Stomach (tissue), 9 donors: ENCODE data around the gene ZNF687. TPM values are rescaled to one million over a fixed set of nuclear protein-coding genes. Genes with fewer than 3 reads are reported as not detected.
A peak's percentile ranks its signal among the peaks of the same experiment; 100 is the strongest.

Source experiments
- DNase-seq, 2 donors: peaks; one replicate each; pipeline versions ENCODE4 v3.0.0 to v3.0.0-alpha.2; 2013 to 2019
- H3K27ac ChIP-seq, 5 donors: fragments of 200-600 bp in 4 of 5; sonication (generic) in 4 of 5; one replicate each; pipeline ENCODE4 v1.5.1; 2013 to 2019; ENCODE audit warnings: mild to moderate bottlenecking in 1 of 5, moderate library complexity in 1 of 5
- H3K27me3 ChIP-seq, 3 donors: fragments of 200-600 bp; sonication (generic); one replicate each; pipeline ENCODE4 v1.5.1; 2017 to 2019; ENCODE audit warnings: mixed run types in 1 of 3
- H3K36me3 ChIP-seq, 4 donors: fragments of 200-600 bp; sonication (generic); 1 replicate in 3 of 4; 2 replicates in 1 of 4; pipeline ENCODE4 v1.5.1; 2016 to 2019
- H3K4me1 ChIP-seq, 4 donors: fragments of 200-600 bp; sonication (generic); one replicate each; pipeline ENCODE4 v1.5.1; 2016 to 2019
- H3K4me3 ChIP-seq, 4 donors: fragments of 200-600 bp; sonication (generic) in 3 of 4; one replicate each; pipeline ENCODE4 v1.5.1; 2016 to 2019; ENCODE audit warnings: mild to moderate bottlenecking in 1 of 4
- H3K9me3 ChIP-seq, 4 donors: fragments of 200-600 bp; sonication (generic); one replicate each; pipeline ENCODE4 v1.5.1; 2016 to 2019
- EP300 ChIP-seq: sonication (generic); formaldehyde crosslinking; IDR thresholded peaks from one replicate; pipeline ENCODE4 v1.6.1; 2017; ENCODE audit warnings: antibody characterized with exemption
- POLR2A ChIP-seq, 4 donors: fragments of 450-650 bp; IDR thresholded peaks; one replicate each; pipeline ENCODE4 v1.6.1; 2016; ENCODE audit warnings: antibody characterized with exemption in 4 of 4, control low read depth in 2 of 4, mild to moderate bottlenecking in 1 of 4, moderate library complexity in 1 of 4
- POLR2AphosphoS5 ChIP-seq, 3 donors: sonication (generic); formaldehyde crosslinking; IDR thresholded peaks; one replicate each; pipeline ENCODE4 v1.6.1; 2016; ENCODE audit warnings: antibody characterized with exemption in 3 of 3
- WGBS, 5 donors: extraction: QIAGEN DNeasy Blood & Tissue Kit in 3 of 5; methylation state at CpG; one replicate each; pipeline versions ENCODE4 v1.1.5 to v1.1.7; 2013 to 2018; 5-methylcytosine and 5-hydroxymethylcytosine counted together
- intact Hi-C: fragments of 100-400 bp; cut with DNase I; formaldehyde crosslinking; loops from one replicate; pipeline ENCODE4 v1.15.1; 2023; ENCODE audit warnings: low total_unique reads
- polyA plus RNA-seq, 3 donors: library from polyadenylated mRNA; stranded (reverse); fragments of 200-250 nt; gene quantifications; one replicate each; pipeline ENCODE4 v1.2.3, GENCODE V29; 2013
- total RNA-seq, 5 donors: library from RNA; depleted of rRNA; stranded (reverse); fragments of >200 nt; gene quantifications; one replicate each; pipeline versions ENCODE4 v1.1.0 to v1.2.3, GENCODE V29; 2014 to 2016
- TF ChIP-seq, protein P1 (sequence below), 7 experiments: fragments of 450-650 bp in 4 of 7; fragments of 200-600 bp in 3 of 7; sonication (generic) in 3 of 7; IDR thresholded peaks; one replicate each; pipeline ENCODE4 v1.5.1; 2016 to 2019; ENCODE audit warnings: antibody characterized with exemption in 7 of 7, control low read depth in 2 of 7, mild to moderate bottlenecking in 1 of 7
- donor health status: healthy with polysubstance abuse.
- donor health status: Bipolar disorder and iron deficiency.
- donor health status: healthy.

The ZNF687 gene
- total and polyA plus RNA-seq, 8 donors, result 6.8 to 59.6 (median 14.5) TPM

- Histone ChIP-seq H3K9me3 (no peaks in the 10 kb centered on the region), H3K4me3 (no peak overlapping the region), H3K27ac (peak overlapping the region in 4 of 5 donors; percentile 6 to 84 (median 84)), H3K27me3 (no peaks in the 10 kb centered on the region), H3K4me1 (peaks cover 49 to 70% (median 61%) of the 10 kb centered on the region in 4 donors), H3K36me3 (peaks cover 24 to 100% (median 91%) of the 10 kb centered on the region in 4 donors)
- 84 to 95% (median 89%) methylated on average over 8 of the region's 8 CpGs for WGBS, 5 donors
- intact Hi-C loops, result no loop called here
- TF ChIP-seq, protein P1, sequence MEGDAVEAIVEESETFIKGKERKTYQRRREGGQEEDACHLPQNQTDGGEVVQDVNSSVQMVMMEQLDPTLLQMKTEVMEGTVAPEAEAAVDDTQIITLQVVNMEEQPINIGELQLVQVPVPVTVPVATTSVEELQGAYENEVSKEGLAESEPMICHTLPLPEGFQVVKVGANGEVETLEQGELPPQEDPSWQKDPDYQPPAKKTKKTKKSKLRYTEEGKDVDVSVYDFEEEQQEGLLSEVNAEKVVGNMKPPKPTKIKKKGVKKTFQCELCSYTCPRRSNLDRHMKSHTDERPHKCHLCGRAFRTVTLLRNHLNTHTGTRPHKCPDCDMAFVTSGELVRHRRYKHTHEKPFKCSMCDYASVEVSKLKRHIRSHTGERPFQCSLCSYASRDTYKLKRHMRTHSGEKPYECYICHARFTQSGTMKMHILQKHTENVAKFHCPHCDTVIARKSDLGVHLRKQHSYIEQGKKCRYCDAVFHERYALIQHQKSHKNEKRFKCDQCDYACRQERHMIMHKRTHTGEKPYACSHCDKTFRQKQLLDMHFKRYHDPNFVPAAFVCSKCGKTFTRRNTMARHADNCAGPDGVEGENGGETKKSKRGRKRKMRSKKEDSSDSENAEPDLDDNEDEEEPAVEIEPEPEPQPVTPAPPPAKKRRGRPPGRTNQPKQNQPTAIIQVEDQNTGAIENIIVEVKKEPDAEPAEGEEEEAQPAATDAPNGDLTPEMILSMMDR (IDR thresholded peaks at IDR 0.05), result no peak
- TF ChIP-seq EP300 (no peak), POLR2A (IDR thresholded peaks at IDR 0.05) (no peak), POLR2AphosphoS5 (IDR thresholded peaks at IDR 0.05) (no peak)
- no peak for DNase-seq
Measured at GRCh38 chr1:151312826-151313225, 30.7 kb downstream of the ZNF687 start.

GRCh38 chr1:151313501-151313900 lies 31.4 kb downstream of the ZNF687 start:
- Histone ChIP-seq H3K4me1 (peaks cover 49 to 70% (median 61%) of the 10 kb centered on the region in 4 donors), H3K9me3 (no peaks in the 10 kb centered on the region), H3K4me3 (no peak overlapping the region), H3K27ac (peak overlapping the region in 4 of 5 donors; percentile 6 to 84 (median 84)), H3K27me3 (no peaks in the 10 kb centered on the region), H3K36me3 (peaks cover 22 to 100% (median 90%) of the 10 kb centered on the region in 4 donors)
- TF ChIP-seq POLR2AphosphoS5 (IDR thresholded peaks at IDR 0.05), result peak in 1 of 3 donors; percentile 16
- TF ChIP-seq POLR2A (IDR thresholded peaks at IDR 0.05), result no peak
- intact Hi-C loops, result no loop called here
- no peak for DNase-seq
- 25 to 63% (median 47%) methylated on average over 2 of the region's 2 CpGs for WGBS, 5 donors

- peak overlapping the region in 4 of 5 donors; percentile 6 to 84 (median 84) for H3K27ac ChIP-seq
- H3K9me3 ChIP-seq, result no peaks in the 10 kb centered on the region
- peaks cover 25 to 100% (median 91%) of the 10 kb centered on the region in 4 donors for H3K36me3 ChIP-seq
- intact Hi-C loops, result no loop called here
- WGBS, 5 donors, result 46 to 62% (median 55%) methylated on average over 3 of the region's 3 CpGs
- H3K27me3 ChIP-seq, result no peaks in the 10 kb centered on the region
- peak; percentile 47 to 67 for DNase-seq
- no peak overlapping the region for H3K4me3 ChIP-seq
- H3K4me1 ChIP-seq, result peaks cover 49 to 63% (median 57%) of the 10 kb centered on the region in 4 donors
- TF ChIP-seq EP300, result no peak
- TF ChIP-seq POLR2A (IDR thresholded peaks at IDR 0.05), result no peak
- peak in 2 of 3 donors; percentile 20 to 24 for TF ChIP-seq POLR2AphosphoS5 (IDR thresholded peaks at IDR 0.05)
- TF ChIP-seq, protein P1 (IDR thresholded peaks at IDR 0.05), result no peak
Measured at GRCh38 chr1:151314137-151314875, 32.2 kb downstream of the ZNF687 start.

DNA sequence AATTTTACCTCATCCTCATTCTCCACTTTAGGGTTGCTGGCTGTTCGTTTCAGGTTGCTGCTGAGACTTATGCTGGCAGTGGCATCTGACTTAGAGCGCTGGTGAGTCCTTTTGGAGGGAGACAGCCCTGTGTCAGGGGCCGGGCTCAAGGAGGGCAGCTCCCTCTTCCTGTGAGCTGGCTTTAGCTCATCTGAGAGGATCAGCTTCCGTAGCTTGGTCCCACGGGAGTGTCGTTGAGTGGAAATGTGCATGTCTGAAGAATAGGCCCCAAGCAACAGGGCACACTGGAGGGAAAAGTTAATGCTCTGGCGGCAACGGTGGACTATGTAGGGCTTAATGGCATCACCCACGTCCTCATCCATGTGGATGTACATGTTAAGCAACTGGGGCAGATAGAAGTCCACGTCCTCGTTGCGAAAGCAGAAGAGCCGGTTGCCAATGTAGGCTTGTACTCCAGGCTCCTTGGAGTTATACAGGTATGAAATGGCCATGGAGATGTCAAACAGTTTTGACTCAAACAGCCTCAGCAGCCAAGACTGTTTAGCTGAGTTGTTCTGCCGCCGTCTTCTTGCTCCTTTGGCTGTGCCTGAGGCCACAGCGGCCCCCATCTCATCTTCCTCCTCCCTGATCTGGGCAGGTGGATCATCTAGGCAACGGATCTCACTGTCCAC lies 33.6 kb downstream of the ZNF687 start:
- Histone ChIP-seq H3K36me3 (peaks cover 31 to 100% (median 94%) of the 10 kb centered on the region in 4 donors), H3K27ac (no peak overlapping the region), H3K4me1 (peaks cover 38 to 62% (median 47%) of the 10 kb centered on the region in 4 donors), H3K4me3 (no peak overlapping the region), H3K9me3 (no peaks in the 10 kb centered on the region), H3K27me3 (no peaks in the 10 kb centered on the region)
- intact Hi-C loops, result no loop called here
- WGBS, 5 donors, result 88 to 91% (median 91%) methylated on average over 17 of the region's 17 CpGs
- DNase-seq, result no peak
- no peak for TF ChIP-seq EP300
- no peak for TF ChIP-seq POLR2AphosphoS5 (IDR thresholded peaks at IDR 0.05)
- no peak for TF ChIP-seq POLR2A (IDR thresholded peaks at IDR 0.05)
- TF ChIP-seq, protein P1 (IDR thresholded peaks at IDR 0.05), result no peak
